HCT116 (cell line): ENCODE data around the gene GGT6. TPM values are rescaled to one million over a fixed set of nuclear protein-coding genes. Genes with fewer than 3 reads are reported as not detected.
"Not testable (repeated sequence)": the region's sequence is repeated elsewhere in the genome, so short reads cannot be mapped to it uniquely, and the experiment has no call there.

ENCODE experiments used
- ATAC-seq: fragments of 200-7000 bp; cut with Tn5 transposase; 2 replicates; pipeline ENCODE4 v1.9.1; 2020; ENCODE audit warnings: mild to moderate bottlenecking, moderate library complexity
- BruUV-seq: library from RNA; stranded (reverse); fragments of 400-500 nt; replicated peaks from 2 replicates; lab custom pipeline; 2021; lab: Mats Ljungman, UMichigan
- CTCF ChIA-PET: fragments of 300-600 bp; sonication (Branson Sonifier 250); formaldehyde crosslinking; loops from one replicate; lab custom pipeline; 2021; ENCODE audit warnings: antibody characterized with exemption; lab: Charles Lee
- POLR2A ChIA-PET: fragments of 300-600, 350-600 bp; sonication (Branson Sonifier 250); formaldehyde crosslinking; loops from one replicate; lab custom pipeline; 2021; ENCODE audit warnings: antibody characterized with exemption; lab: Charles Lee
- RAD21 ChIA-PET, 2 experiments: fragments of 300-600 bp; sonication (Branson Sonifier 250); formaldehyde crosslinking; loops; one replicate each; lab custom pipeline; 2023; ENCODE audit warnings: low total read pairs in 2 of 2; ENCODE audit not compliant: uncharacterized antibody in 2 of 2, unreplicated experiment in 2 of 2, low non-redundant PET in 1 of 2; lab: Charles Lee
- DNase-seq: peaks from one replicate; pipeline ENCODE4 v3.0.0-alpha.2; 2010; ENCODE audit warnings: low read depth, low spot score
- H2AFZ ChIP-seq: fragments of 200-600 bp; shearing (Covaris generic), sonication (generic); 2 replicates; pipeline ENCODE4 v1.6.1; 2017; ENCODE audit warnings: low read depth, mixed run types, mixed read lengths, antibody characterized with exemption, low read length; ENCODE audit not compliant: poor library complexity, severe bottlenecking
- H3K27ac ChIP-seq: 2 replicates; pipeline ENCODE4 v1.5.1; 2012; ENCODE audit warnings: low read depth, low read length
- H3K27me3 ChIP-seq: fragments of 200-600 bp; sonication (generic); 2 replicates; pipeline ENCODE4 v1.6.1; 2016; ENCODE audit warnings: mixed run types, low read length, mixed read lengths; ENCODE audit not compliant: insufficient read depth
- H3K36me3 ChIP-seq, 2 experiments: fragments of 200-500 bp in 1 of 2; fragments of 200-600 bp in 1 of 2; sonication (Bioruptor generic) in 1 of 2; sonication (generic) in 1 of 2; 2 replicates each; pipeline versions ENCODE4 v1.5.1 to v1.6.1; 2014 to 2016; ENCODE audit warnings: low read length in 2 of 2, inconsistent platforms in 1 of 2, mixed read lengths in 1 of 2, mixed run types in 1 of 2; ENCODE audit not compliant: insufficient read depth in 2 of 2, control insufficient read depth in 1 of 2
- H3K4me1 ChIP-seq, 2 experiments: fragments of 200-600 bp in 1 of 2; sonication (generic) in 1 of 2; 2 replicates each; pipeline versions ENCODE4 v1.5.1 to v1.6.1; 2012 to 2017; ENCODE audit warnings: low read length in 2 of 2, inconsistent platforms in 1 of 2, mild to moderate bottlenecking in 1 of 2, mixed read lengths in 1 of 2, mixed run types in 1 of 2, moderate library complexity in 1 of 2; ENCODE audit not compliant: insufficient read depth in 2 of 2, control insufficient read depth in 1 of 2
- H3K4me2 ChIP-seq: fragments of 200-600 bp; sonication (generic); 2 replicates; pipeline ENCODE4 v1.6.1; 2017; ENCODE audit warnings: mixed run types, low read length, mixed read lengths
- H3K4me3 ChIP-seq, 2 experiments: fragments of 200-600 bp in 1 of 2; sonication (generic) in 1 of 2; replicated peaks in 1 of 2; 2 replicates each; pipeline ENCODE4 v1.5.1; 2011 to 2016; ENCODE audit warnings: low read length in 2 of 2, control low read depth in 1 of 2, low read depth in 1 of 2, mild to moderate bottlenecking in 1 of 2, mixed read lengths in 1 of 2, mixed run types in 1 of 2
- H3K79me2 ChIP-seq: fragments of 200-600 bp; sonication (generic); 2 replicates; pipeline ENCODE4 v1.6.1; 2017; ENCODE audit warnings: mild to moderate bottlenecking, mixed run types, low read length, moderate library complexity, mixed read lengths; ENCODE audit not compliant: insufficient read depth
- H3K9ac ChIP-seq: fragments of 200-600 bp; sonication (generic); 2 replicates; pipeline ENCODE4 v1.6.1; 2016; ENCODE audit warnings: low read length, mixed read lengths
- H3K9me2 ChIP-seq: fragments of 200-600 bp; sonication (generic), shearing (Covaris generic); 2 replicates; pipeline ENCODE4 v1.6.1; 2017; ENCODE audit warnings: mixed run types, mild to moderate bottlenecking, moderate library complexity; ENCODE audit not compliant: insufficient read depth
- H3K9me3 ChIP-seq, 2 experiments: fragments of 200-500 bp in 1 of 2; fragments of 200-600 bp in 1 of 2; sonication (Bioruptor generic) in 1 of 2; sonication (generic) in 1 of 2; 2 replicates each; pipeline ENCODE4 v1.6.1; 2014 to 2017; ENCODE audit warnings: low read length in 2 of 2, mixed read lengths in 2 of 2, inconsistent platforms in 1 of 2, low read depth in 1 of 2, mild to moderate bottlenecking in 1 of 2, mixed run types in 1 of 2, moderate library complexity in 1 of 2; ENCODE audit not compliant: control insufficient read depth in 1 of 2, insufficient read depth in 1 of 2
- H4K20me1 ChIP-seq: fragments of 200-600 bp; sonication (generic), shearing (Covaris generic); 2 replicates; pipeline ENCODE4 v1.6.1; 2017; ENCODE audit warnings: mixed run types, mild to moderate bottlenecking, moderate library complexity; ENCODE audit not compliant: insufficient read depth
- CBX3 ChIP-seq: IDR thresholded peaks from 2 replicates; pipeline ENCODE4 v1.6.1; 2012; ENCODE audit warnings: low read depth
- CEBPB ChIP-seq: IDR thresholded peaks from 2 replicates; pipeline ENCODE4 v1.6.1; 2012; ENCODE audit warnings: low read depth
- EGR1 ChIP-seq: IDR thresholded peaks from 2 replicates; pipeline ENCODE4 v1.6.1; 2012; ENCODE audit warnings: low read depth
- ELF1 ChIP-seq: IDR thresholded peaks from 2 replicates; pipeline ENCODE4 v1.6.1; 2012; ENCODE audit warnings: low read depth, borderline replicate concordance
- EZH2phosphoT487 ChIP-seq: fragments of 200-600 bp; IDR thresholded peaks from 2 replicates; pipeline ENCODE4 v1.6.1; 2018; ENCODE audit warnings: antibody characterized with exemption, borderline replicate concordance
- FOSL1 ChIP-seq: IDR thresholded peaks from 2 replicates; pipeline ENCODE4 v1.6.1; 2012; ENCODE audit warnings: low read depth
- JUND ChIP-seq: IDR thresholded peaks from 2 replicates; pipeline ENCODE4 v1.6.1; 2012
- MAX ChIP-seq: IDR thresholded peaks from 2 replicates; pipeline ENCODE4 v1.6.1; 2012
- POLR2A ChIP-seq: IDR thresholded peaks from 2 replicates; pipeline ENCODE4 v1.7.0; 2011; ENCODE audit warnings: borderline replicate concordance; ENCODE audit not compliant: insufficient read depth, insufficient read length; ENCODE audit errors: extremely low read depth
- RAD21 ChIP-seq: IDR thresholded peaks from 2 replicates; pipeline ENCODE4 v1.6.1; 2012; ENCODE audit warnings: low read depth, mild to moderate bottlenecking
- SIN3A ChIP-seq: IDR thresholded peaks from 2 replicates; pipeline ENCODE4 v1.6.1; 2012; ENCODE audit warnings: low read depth
- SP1 ChIP-seq: IDR thresholded peaks from 2 replicates; pipeline ENCODE4 v1.6.1; 2012; ENCODE audit warnings: low read depth
- SRF ChIP-seq: IDR thresholded peaks from 2 replicates; pipeline ENCODE4 v1.6.1; 2012; ENCODE audit warnings: low read depth
- TCF7L2 ChIP-seq: IDR thresholded peaks from 2 replicates; pipeline ENCODE4 v1.7.0; 2011; ENCODE audit warnings: borderline replicate concordance, inconsistent platforms; ENCODE audit not compliant: insufficient read depth, insufficient read length; ENCODE audit errors: extremely low read depth
- YY1 ChIP-seq: IDR thresholded peaks from 2 replicates; pipeline ENCODE4 v1.6.1; 2011; ENCODE audit warnings: low read length, low read depth, moderate library complexity, mild to moderate bottlenecking; ENCODE audit not compliant: insufficient replicate concordance; ENCODE audit errors: extremely low read depth
- ZNF274 ChIP-seq: fragments of 200-500 bp; sonication (Bioruptor generic); IDR thresholded peaks from 2 replicates; pipeline ENCODE4 v1.6.1; 2014; ENCODE audit warnings: mild to moderate bottlenecking, low read depth, low read length, inconsistent platforms
- intact Hi-C: fragments of 100-400 bp; cut with micrococcal nuclease; formaldehyde crosslinking; loops from 2 replicates; pipeline ENCODE4 v1.10.0; 2022
- total RNA-seq: library from RNA; stranded (reverse); gene quantifications from one replicate; pipeline ENCODE4 v1.2.1, GENCODE V29; 2021; ENCODE audit not compliant: unreplicated experiment
- TF ChIP-seq, protein P1 (sequence below): IDR thresholded peaks from 2 replicates; pipeline ENCODE4 v1.6.1; 2012

GGT6 gene
- total RNA-seq, 1 experiment from 2014 or later: 0.10 TPM

- RAD21 ChIA-PET: no interaction called here
- DNase-seq (no peak), ATAC-seq (no peak)
- Histone ChIP-seq H3K9ac (no peak overlapping the region), H3K27me3 (no peaks in the 10 kb centered on the region), H4K20me1 (no peaks in the 10 kb centered on the region), H3K79me2 (no peaks in the 10 kb centered on the region), H3K4me1 (no peaks in the 10 kb centered on the region; a peak in 1 of 4 replicates), H2AFZ (no peak overlapping the region), H3K36me3 (no peaks in the 10 kb centered on the region), H3K4me2 (no peak overlapping the region), H3K9me3 (no peaks in the 10 kb centered on the region), H3K9me2 (no peaks in the 10 kb centered on the region), H3K27ac (no peak overlapping the region), H3K4me3 (no peak overlapping the region)
- POLR2A ChIA-PET: no interaction called here
- intact Hi-C loops: no loop called here
- CTCF ChIA-PET: interaction anchor here (1.2 kb wide), 1 partner anchor 40 kb away, joined by 4 read pairs; no protein-coding TSS in a partner anchor
- TF ChIP-seq CBX3: no peak
- TF ChIP-seq SP1: no peak
- no peak for TF ChIP-seq ELF1
- BruUV-seq: no TSS peak
These were observed 46.9 kb upstream of the GGT6 start for GRCh38 chr17:4607261-4607741.

DNA sequence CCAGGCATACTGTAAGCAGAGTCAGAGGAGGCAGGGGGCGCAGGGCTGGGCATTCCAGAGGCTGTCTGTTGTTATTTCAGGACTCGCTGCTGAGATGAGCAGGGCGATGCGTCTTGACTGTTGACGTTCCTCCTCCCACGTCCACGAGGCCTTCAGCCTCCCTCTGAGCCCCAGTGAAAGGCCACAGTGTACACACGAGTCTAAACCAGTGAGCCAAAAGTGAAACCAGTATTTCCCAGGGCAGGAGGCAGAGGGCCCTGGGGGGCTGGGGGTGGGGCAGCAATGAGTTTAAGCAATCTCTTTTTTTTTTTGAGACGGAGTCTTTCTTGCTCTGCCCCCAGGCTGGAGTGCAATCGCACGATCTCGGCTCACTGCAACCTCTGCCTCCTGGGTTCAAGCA is 45.4 kb upstream of the GGT6 start:
- Histone ChIP-seq H3K9me3 (no peaks in the 10 kb centered on the region), H2AFZ (no peak overlapping the region), H3K27ac (no peak overlapping the region), H3K9me2 (no peaks in the 10 kb centered on the region), H3K27me3 (no peaks in the 10 kb centered on the region), H4K20me1 (no peaks in the 10 kb centered on the region), H3K9ac (no peak overlapping the region), H3K4me1 (no peaks in the 10 kb centered on the region; a peak in 1 of 4 replicates), H3K36me3 (no peaks in the 10 kb centered on the region), H3K4me3 (no peak overlapping the region), H3K4me2 (no peak overlapping the region), H3K79me2 (no peaks in the 10 kb centered on the region)
- intact Hi-C loops: no loop called here
- no TSS peak for BruUV-seq
- ATAC-seq (no peak), DNase-seq (no peak)
- CTCF ChIA-PET: no interaction called here
- RAD21 ChIA-PET: no interaction called here
- TF ChIP-seq YY1 (no peak), ZNF274 (no peak), SIN3A (no peak), POLR2A (no peak), RAD21 (no peak), SRF (no peak), MAX (no peak), FOSL1 (no peak), ELF1 (no peak), JUND (no peak), EGR1 (no peak), CBX3 (no peak), TCF7L2 (no peak), CEBPB (no peak), EZH2phosphoT487 (no peak), SP1 (no peak)
- TF ChIP-seq, protein P1, sequence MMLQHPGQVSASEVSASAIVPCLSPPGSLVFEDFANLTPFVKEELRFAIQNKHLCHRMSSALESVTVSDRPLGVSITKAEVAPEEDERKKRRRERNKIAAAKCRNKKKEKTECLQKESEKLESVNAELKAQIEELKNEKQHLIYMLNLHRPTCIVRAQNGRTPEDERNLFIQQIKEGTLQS: no peak
- POLR2A ChIA-PET: no interaction called here

DNA sequence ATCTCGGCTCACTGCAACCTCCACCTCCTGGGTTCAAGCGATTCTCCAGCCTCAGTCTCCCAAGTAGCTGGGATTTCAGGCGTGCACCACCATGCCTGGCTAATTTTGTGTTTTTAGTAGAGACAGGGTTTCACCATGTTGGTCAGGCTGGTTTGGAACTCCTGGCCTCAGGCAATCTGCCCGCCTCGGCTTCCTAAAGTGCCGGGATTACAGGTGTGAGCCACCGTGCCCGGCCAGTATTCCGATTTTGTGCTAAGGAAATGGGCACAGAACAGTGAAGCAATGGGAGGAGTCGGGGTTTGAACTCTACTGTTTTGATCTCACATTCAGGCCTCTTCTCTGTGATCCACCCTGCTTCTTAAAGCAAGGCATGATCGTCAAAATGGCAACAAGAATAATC is 44.4 kb upstream of the GGT6 start:
- BruUV-seq, ATAC-seq, DNase-seq, H3K36me3 ChIP-seq, H3K9me2 ChIP-seq, RAD21 ChIA-PET, POLR2A ChIA-PET, H3K4me1 ChIP-seq, CTCF ChIA-PET, intact Hi-C loops, H3K4me2 ChIP-seq, H2AFZ ChIP-seq, H3K27ac ChIP-seq, H3K79me2 ChIP-seq, H3K4me3 ChIP-seq, H3K27me3 ChIP-seq, H3K9ac ChIP-seq, H4K20me1 ChIP-seq, H3K9me3 ChIP-seq: not testable (repeated sequence)
